HepG2 (cell line): ENCODE data around the gene RABGAP1. TPM values are rescaled to one million over a fixed set of nuclear protein-coding genes. Genes with fewer than 3 reads are reported as not detected.

ENCODE experiments used
- ATAC-seq: fragments of 200-7000 bp; cut with Tn5 transposase; 3 replicates; pipeline ENCODE4 v1.9.1; 2020; ENCODE audit warnings: mild to moderate bottlenecking, moderate library complexity
- BruUV-seq: library from RNA; stranded (reverse); fragments of 400-500 nt; replicated peaks from 2 replicates; lab custom pipeline; 2021; lab: Mats Ljungman, UMichigan
- CTCF ChIA-PET: fragments of 300-600 bp; formaldehyde crosslinking; extraction: SDS; loops from one replicate; lab custom pipeline; 2021; ENCODE audit warnings: low total read pairs, inconsistent platforms, low intra/inter-chr PET ratio; lab: Yijun Ruan, JAX
- POLR2A ChIA-PET: fragments of 350-600 bp; sonication (Branson Sonifier 250); formaldehyde crosslinking; loops from one replicate; lab custom pipeline; 2020; ENCODE audit warnings: antibody characterized with exemption, inconsistent platforms; lab: Yijun Ruan, JAX
- DNase-seq: peaks from one replicate; pipeline ENCODE4 v3.0.0-alpha.2; 2015; ENCODE audit warnings: low spot score
- FAIRE-seq: peaks from 3 replicates; lab custom pipeline; 2011; peaks lifted over from hg19 to GRCh38; lab: Jason Lieb, UNC
- H2AFZ ChIP-seq: one replicate; pipeline ENCODE4 v1.6.1; 2011; ENCODE audit warnings: low read length, inconsistent platforms
- H3K27ac ChIP-seq: fragments of 300-600 bp; 3 replicates; pipeline ENCODE4 v1.8.0; 2011; ENCODE audit warnings: mixed run types, mild to moderate bottlenecking, mixed read lengths, low read length, inconsistent platforms; ENCODE audit not compliant: insufficient read depth; ENCODE audit errors: extremely low read length
- H3K27me3 ChIP-seq, 2 experiments: fragments of 200-600 bp in 1 of 2; 2 replicates in 1 of 2; 3 replicates in 1 of 2; pipeline versions ENCODE4 v1.6.0 to v1.8.0; 2011; ENCODE audit warnings: low read length in 2 of 2, mild to moderate bottlenecking in 2 of 2, moderate library complexity in 2 of 2, inconsistent platforms in 1 of 2; ENCODE audit not compliant: insufficient read depth in 2 of 2, control insufficient read depth in 1 of 2
- H3K36me3 ChIP-seq, 2 experiments: fragments of 200-600 bp in 1 of 2; replicated peaks in 1 of 2; 2 replicates in 1 of 2; 3 replicates in 1 of 2; pipeline versions ENCODE4 v1.5.1 to v1.8.0; 2011; ENCODE audit warnings: low read length in 2 of 2, inconsistent platforms in 1 of 2; ENCODE audit not compliant: insufficient read depth in 2 of 2, control insufficient read depth in 1 of 2
- H3K4me1 ChIP-seq: 2 replicates; pipeline ENCODE4 v1.5.1; 2012; ENCODE audit warnings: low read length, inconsistent platforms; ENCODE audit not compliant: insufficient read depth
- H3K4me2 ChIP-seq: 2 replicates; pipeline ENCODE4 v1.6.0; 2011; ENCODE audit warnings: low read depth, low read length, inconsistent platforms
- H3K4me3 ChIP-seq, 3 experiments: fragments of 200-600 bp in 1 of 3; sonication (generic), shearing (Covaris generic) in 1 of 3; replicated peaks in 1 of 3; 2 replicates each; pipeline ENCODE4 v1.5.1; 2011 to 2016; ENCODE audit warnings: low read length in 3 of 3, inconsistent platforms in 2 of 3, low read depth in 2 of 3, mild to moderate bottlenecking in 2 of 3, control low read depth in 1 of 3, mixed read lengths in 1 of 3; ENCODE audit not compliant: insufficient read depth in 1 of 3
- H3K79me2 ChIP-seq: one replicate; pipeline ENCODE4 v1.6.1; 2011; ENCODE audit warnings: low read length, inconsistent platforms; ENCODE audit not compliant: insufficient read depth
- H3K9ac ChIP-seq: 2 replicates; pipeline ENCODE4 v1.6.0; 2011; ENCODE audit warnings: mild to moderate bottlenecking, low read depth, low read length, inconsistent platforms; ENCODE audit not compliant: insufficient read depth
- H3K9me3 ChIP-seq: 2 replicates; pipeline ENCODE4 v1.5.1; 2012; ENCODE audit warnings: mild to moderate bottlenecking, low read length
- H4K20me1 ChIP-seq: 2 replicates; pipeline ENCODE4 v1.6.0; 2011; ENCODE audit warnings: inconsistent platforms, mild to moderate bottlenecking, low read length, moderate library complexity; ENCODE audit not compliant: insufficient read depth
- DRAP1 ChIP-seq: IDR thresholded peaks from 2 replicates; pipeline ENCODE4 v1.6.1; 2016; ENCODE audit warnings: missing genetic modification reagents, missing compliant biosample characterization
- FOXJ3 ChIP-seq: sonication (generic); formaldehyde crosslinking; IDR thresholded peaks from 2 replicates; pipeline ENCODE4 v1.4.0; 2020; ENCODE audit warnings: missing genetic modification reagents, mild to moderate bottlenecking, borderline replicate concordance
- KDM2A ChIP-seq: sonication (generic); formaldehyde crosslinking; IDR thresholded peaks from 2 replicates; pipeline ENCODE4 v1.4.0; 2020; ENCODE audit warnings: low read depth, missing genetic modification reagents, borderline replicate concordance
- MEIS1 ChIP-seq: sonication (generic); formaldehyde crosslinking; IDR thresholded peaks from 2 replicates; pipeline ENCODE4 v1.9.0; 2021; ENCODE audit warnings: mild to moderate bottlenecking, missing genetic modification reagents, moderate library complexity, borderline replicate concordance
- MXI1 ChIP-seq: IDR thresholded peaks from 3 replicates; pipeline ENCODE4 v1.6.1; 2012; ENCODE audit warnings: low read depth, low read length, inconsistent platforms, borderline replicate concordance
- U2AF2 ChIP-seq: fragments of 200-400 bp; formaldehyde crosslinking; IDR thresholded peaks from 2 replicates; pipeline ENCODE4 v1.6.1; 2017; ENCODE audit warnings: low read depth, mild to moderate bottlenecking, low read length
- ZNF326 ChIP-seq: sonication (generic); formaldehyde crosslinking; IDR thresholded peaks from 2 replicates; pipeline ENCODE4 v1.4.0; 2020; ENCODE audit warnings: missing genetic modification reagents, borderline replicate concordance
- WGBS: methylation state at CpG from one replicate; pipeline ENCODE4 v1.1.6; 2017; ENCODE audit warnings: low lambda C conversion rate; 5-methylcytosine and 5-hydroxymethylcytosine counted together
- in situ Hi-C: cut with HindIII; loops from 2 replicates; pipeline ENCODE4 v1.10.0; 2017; ENCODE audit warnings: low pct_unique_long_range_greater_than_20kb; ENCODE audit not compliant: extremely low pct_ligation_motif_present
- intact Hi-C: fragments of 100-400 bp; cut with micrococcal nuclease; formaldehyde crosslinking; loops from one replicate; pipeline ENCODE4 v1.10.0; 2022; ENCODE audit not compliant: unreplicated experiment
- polyA plus RNA-seq, 8 experiments: library from polyadenylated mRNA; depleted of rRNA in 3 of 8; stranded (reverse) in 7 of 8; unstranded in 1 of 8; fragments of >200 nt; fragmentation: Illumina TruSeq in 4 of 8; extraction: Trizol in 4 of 8; gene quantifications; 2 replicates each; pipeline versions ENCODE4 v1.2.1 to v1.2.3, GENCODE V29; 2011 to 2016; ENCODE audit warnings: low read depth in 4 of 8, missing spikeins in 1 of 8, mixed read lengths in 1 of 8; ENCODE audit not compliant: insufficient read depth in 1 of 8
- total RNA-seq, 5 experiments: library from RNA; depleted of rRNA; stranded (reverse); fragments of >200 nt; fragmentation: Illumina TruSeq; extraction: Trizol; gene quantifications; 2 replicates each; pipeline ENCODE4 v1.2.3, GENCODE V29; 2016; ENCODE audit warnings: low read depth in 1 of 5
- TF ChIP-seq, protein P1 (sequence below): sonication (generic); formaldehyde crosslinking; IDR thresholded peaks from 2 replicates; pipeline ENCODE4 v1.8.1; 2023; ENCODE audit warnings: mild to moderate bottlenecking, moderate library complexity, missing genetic modification reagents

The RABGAP1 gene
- total and polyA plus RNA-seq, 2 of the 13 experiments (the other 11 are each of a cell fraction or from before 2014, with no cell fraction given), result 19.1 to 19.3 TPM

GRCh38 chr9:123113185-123113584 is 172.4 kb downstream of the RABGAP1 start:
- ATAC-seq, result no peak
- no peaks in the 10 kb centered on the region for H3K9me3 ChIP-seq
- H3K4me1 ChIP-seq, result peaks cover 22% of the 10 kb centered on the region
- H4K20me1 ChIP-seq, result no peaks in the 10 kb centered on the region
- no peak overlapping the region for H3K4me2 ChIP-seq
- TF ChIP-seq MXI1 (no peak), DRAP1 (no peak), ZNF326 (no peak), KDM2A (CRISPR knock-in tag) (no peak), FOXJ3 (CRISPR knock-in tag) (no peak), U2AF2 (no peak), MEIS1 (CRISPR knock-in tag) (no peak)
- TF ChIP-seq, protein P1, sequence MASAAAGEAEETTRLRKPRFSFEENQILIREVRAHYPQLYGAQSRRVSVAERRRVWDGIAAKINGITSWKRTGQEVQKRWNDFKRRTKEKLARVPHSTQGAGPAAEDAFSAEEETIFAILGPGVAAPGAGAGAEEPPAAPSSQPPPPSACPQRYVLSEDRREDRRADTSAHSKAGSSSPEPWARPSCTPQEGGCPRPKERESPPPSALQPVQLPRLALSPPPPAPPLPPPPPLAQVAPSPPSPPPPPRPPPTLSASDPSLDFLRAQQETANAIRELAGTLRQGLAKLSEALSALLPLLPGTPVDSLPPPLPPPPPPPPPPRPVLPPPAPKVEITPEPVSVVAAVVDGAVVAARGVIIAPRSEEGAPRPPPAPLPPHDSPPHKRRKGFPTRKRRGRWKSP (CRISPR knock-in tag), result no peak
- in situ Hi-C loops (no loop called here), intact Hi-C loops (no loop called here)
- no TSS peak for BruUV-seq
- H3K9ac ChIP-seq, result no peak overlapping the region
- no peak for FAIRE-seq
- CTCF ChIA-PET, result no interaction called here
- peaks cover 7 to 11% of the 10 kb centered on the region in 2 experiments; a peak in 3 of 5 replicates for H3K36me3 ChIP-seq
- DNase-seq, result no peak
- 96% methylated on average over 7 of the region's 7 CpGs for WGBS
- H2AFZ ChIP-seq, result no peak overlapping the region
- H3K27ac ChIP-seq, result no peak overlapping the region
- H3K4me3 ChIP-seq, result no peak overlapping the region
- H3K27me3 ChIP-seq, result no peaks in the 10 kb centered on the region
- POLR2A ChIA-PET, result no interaction called here
- no peaks in the 10 kb centered on the region for H3K79me2 ChIP-seq
